Lung (tissue), 12 donors: ENCODE measurements around the gene FAM210A. TPM values are rescaled to one million over a fixed set of nuclear protein-coding genes. Genes with fewer than 3 reads are reported as not detected.

Source experiments
- ATAC-seq: fragments of 200-7000 bp; cut with Tn5 transposase; one replicate; pipeline ENCODE4 v1.9.1; 2020; ENCODE audit warnings: moderate number of reproducible peaks; ENCODE audit not compliant: insufficient read depth, low FRiP score
- DNase-seq, 3 donors: peaks; one replicate each; pipeline ENCODE4 v3.0.0-alpha.2; 2013 to 2017
- H3K27ac ChIP-seq, 2 donors: one replicate each; pipeline ENCODE4 v1.5.1; 2013; ENCODE audit warnings: mild to moderate bottlenecking in 2 of 2, moderate library complexity in 2 of 2, control low read depth in 1 of 2, inconsistent platforms in 1 of 2, low read depth in 1 of 2, low read length in 1 of 2
- H3K27me3 ChIP-seq, 3 donors: one replicate each; pipeline ENCODE4 v1.5.1; 2013; ENCODE audit warnings: low read length in 2 of 3; ENCODE audit not compliant: control insufficient read depth in 3 of 3, insufficient read depth in 3 of 3
- H3K36me3 ChIP-seq, 4 donors: one replicate each; pipeline ENCODE4 v1.5.1; 2013; ENCODE audit warnings: low read length in 4 of 4, mild to moderate bottlenecking in 1 of 4, moderate library complexity in 1 of 4; ENCODE audit not compliant: control insufficient read depth in 4 of 4, insufficient read depth in 4 of 4
- H3K4me1 ChIP-seq, 5 donors: one replicate each; pipeline ENCODE4 v1.5.1; 2013; ENCODE audit warnings: low read length in 5 of 5, mild to moderate bottlenecking in 2 of 5, moderate library complexity in 1 of 5; ENCODE audit not compliant: control insufficient read depth in 5 of 5, insufficient read depth in 5 of 5
- H3K4me3 ChIP-seq: one replicate; pipeline ENCODE4 v1.5.1; 2013; ENCODE audit warnings: mild to moderate bottlenecking, control low read depth, moderate library complexity
- H3K9ac ChIP-seq, 2 donors: one replicate each; pipeline ENCODE4 v1.5.1; 2013; ENCODE audit warnings: low read length in 2 of 2, control low read depth in 1 of 2; ENCODE audit not compliant: insufficient read depth in 1 of 2
- H3K9me3 ChIP-seq, 4 donors: one replicate each; pipeline ENCODE4 v1.5.1; 2013; ENCODE audit warnings: low read length in 3 of 4, mild to moderate bottlenecking in 1 of 4, moderate library complexity in 1 of 4; ENCODE audit not compliant: control insufficient read depth in 4 of 4, insufficient read depth in 3 of 4
- WGBS, 2 donors: extraction: QIAGEN DNeasy Blood & Tissue Kit; methylation state at CpG; one replicate each; pipeline ENCODE4 v1.1.7; 2013; 5-methylcytosine and 5-hydroxymethylcytosine counted together
- polyA plus RNA-seq, 2 donors: library from polyadenylated mRNA; stranded (reverse); fragments of 200-250 nt; gene quantifications; one replicate each; pipeline ENCODE4 v1.2.1, GENCODE V29; 2013
- total RNA-seq, 2 donors: library from RNA; depleted of rRNA in 1 of 2; stranded (reverse); fragments of >200 nt in 1 of 2; gene quantifications; one replicate each; pipeline ENCODE4 v1.2.1, GENCODE V29; 2014 to 2021
- TF ChIP-seq, protein P1 (sequence below): IDR thresholded peaks from 2 replicates; pipeline ENCODE4 v1.5.1; 2012; ENCODE audit warnings: mild to moderate bottlenecking; ENCODE audit errors: control extremely low read depth, extremely low read depth
- donor health status: control.
- donor health status: control.
- donor health status: Bipolar disorder and iron deficiency.
- donor health status: healthy.
- donor health status: DM: yes; HTN: yes; CAD: no.

FAM210A gene
- total and polyA plus RNA-seq, 4 donors: 4.2 to 20.2 (median 8.4) TPM

DNA sequence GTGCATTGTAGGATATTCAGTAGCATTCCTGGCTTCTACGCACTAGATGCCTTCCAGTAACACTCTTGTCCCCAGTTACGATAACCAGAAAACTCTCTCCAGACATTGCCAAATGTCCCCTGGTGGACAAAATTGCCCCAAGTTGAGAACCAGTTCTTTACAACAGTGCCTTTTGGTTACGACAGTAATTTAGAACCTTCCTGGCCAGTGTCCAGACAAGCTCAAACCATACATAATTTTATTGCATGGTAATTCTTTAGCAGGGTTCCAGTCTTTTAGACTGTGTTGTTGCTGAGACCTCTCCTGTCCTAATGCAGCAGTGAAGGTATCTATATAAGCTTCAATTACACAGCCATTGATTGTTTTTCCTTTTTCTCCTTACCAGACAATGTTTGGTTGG is 20.3 kb upstream of the FAM210A start:
- H3K4me1 ChIP-seq: peaks cover 0 to 8% (median 0%) of the 10 kb centered on the region in 5 donors
- peaks cover 17 to 31% (median 25%) of the 10 kb centered on the region in 4 donors for H3K36me3 ChIP-seq
- DNase-seq (no peak), ATAC-seq (no peak)
- no peak overlapping the region for H3K4me3 ChIP-seq
- H3K9ac ChIP-seq: no peak overlapping the region
- peaks cover 0 to 3% (median 0%) of the 10 kb centered on the region in 4 donors for H3K9me3 ChIP-seq
- H3K27ac ChIP-seq: no peak overlapping the region
- 96% methylated on average over 3 of the region's 3 CpGs for WGBS, 2 donors
- H3K27me3 ChIP-seq: no peaks in the 10 kb centered on the region
- TF ChIP-seq, protein P1, sequence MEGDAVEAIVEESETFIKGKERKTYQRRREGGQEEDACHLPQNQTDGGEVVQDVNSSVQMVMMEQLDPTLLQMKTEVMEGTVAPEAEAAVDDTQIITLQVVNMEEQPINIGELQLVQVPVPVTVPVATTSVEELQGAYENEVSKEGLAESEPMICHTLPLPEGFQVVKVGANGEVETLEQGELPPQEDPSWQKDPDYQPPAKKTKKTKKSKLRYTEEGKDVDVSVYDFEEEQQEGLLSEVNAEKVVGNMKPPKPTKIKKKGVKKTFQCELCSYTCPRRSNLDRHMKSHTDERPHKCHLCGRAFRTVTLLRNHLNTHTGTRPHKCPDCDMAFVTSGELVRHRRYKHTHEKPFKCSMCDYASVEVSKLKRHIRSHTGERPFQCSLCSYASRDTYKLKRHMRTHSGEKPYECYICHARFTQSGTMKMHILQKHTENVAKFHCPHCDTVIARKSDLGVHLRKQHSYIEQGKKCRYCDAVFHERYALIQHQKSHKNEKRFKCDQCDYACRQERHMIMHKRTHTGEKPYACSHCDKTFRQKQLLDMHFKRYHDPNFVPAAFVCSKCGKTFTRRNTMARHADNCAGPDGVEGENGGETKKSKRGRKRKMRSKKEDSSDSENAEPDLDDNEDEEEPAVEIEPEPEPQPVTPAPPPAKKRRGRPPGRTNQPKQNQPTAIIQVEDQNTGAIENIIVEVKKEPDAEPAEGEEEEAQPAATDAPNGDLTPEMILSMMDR: no peak

- no peaks in the 10 kb centered on the region for H3K27me3 ChIP-seq
- H3K4me3 ChIP-seq: no peak overlapping the region
- H3K9ac ChIP-seq: no peak overlapping the region
- H3K9me3 ChIP-seq: peaks cover 0 to 3% (median 0%) of the 10 kb centered on the region in 4 donors
- DNase-seq (peak in 2 of 3 donors; percentile 70 to 82), ATAC-seq (no peak)
- H3K36me3 ChIP-seq: peaks cover 20 to 31% (median 26%) of the 10 kb centered on the region in 4 donors
- no peak overlapping the region for H3K27ac ChIP-seq
- H3K4me1 ChIP-seq: peaks cover 0 to 8% (median 0%) of the 10 kb centered on the region in 5 donors
- TF ChIP-seq, protein P1: no peak
- 69 to 91% methylated on average over 3 of the region's 3 CpGs for WGBS, 2 donors
Measured at GRCh38 chr18:13745696-13746095, 19.3 kb upstream of the FAM210A start.

DNA sequence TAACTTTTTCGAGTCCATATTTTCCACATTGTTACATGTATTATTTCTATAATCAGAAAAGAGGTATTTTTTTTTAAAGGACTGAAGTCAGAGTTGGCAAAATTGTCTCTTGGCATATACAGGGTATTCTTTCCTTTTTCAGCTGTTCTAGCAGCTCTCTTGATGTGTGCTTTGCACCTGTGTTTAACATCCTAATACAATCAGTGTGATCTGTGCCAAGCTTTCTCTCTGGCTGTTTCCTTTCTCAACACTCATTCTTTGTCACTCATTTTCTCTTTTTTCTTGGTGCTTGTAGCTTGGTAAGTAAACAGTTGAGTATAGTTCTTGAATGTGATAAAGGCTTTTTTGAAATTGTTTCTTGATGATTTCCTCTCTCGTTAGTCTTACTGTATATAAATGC is 9.3 kb upstream of the FAM210A start:
- no peak for DNase-seq
- H3K27me3 ChIP-seq: no peaks in the 10 kb centered on the region
- WGBS, 2 donors: 92 to 96% methylated on average over 2 of the region's 2 CpGs
- H3K9me3 ChIP-seq: no peaks in the 10 kb centered on the region
- no peak overlapping the region for H3K4me3 ChIP-seq
- H3K9ac ChIP-seq: no peak overlapping the region
- peaks cover 12 to 38% (median 21%) of the 10 kb centered on the region in 4 donors for H3K36me3 ChIP-seq
- H3K27ac ChIP-seq: no peak overlapping the region
- TF ChIP-seq, protein P1: no peak
- no peaks in the 10 kb centered on the region for H3K4me1 ChIP-seq
- no peak for ATAC-seq

GRCh38 chr18:13730481-13730880 is 4.1 kb upstream of the FAM210A start:
- H3K4me1 ChIP-seq: peaks cover 0 to 10% (median 7%) of the 10 kb centered on the region in 5 donors

More at GRCh38 chr18:13730481-13730880, 4.1 kb upstream of the FAM210A start:
- peaks cover 4 to 15% (median 7%) of the 10 kb centered on the region in 4 donors for H3K36me3 ChIP-seq
- 70 to 71% methylated on average over 1 of the region's 1 CpG for WGBS, 2 donors
- no peaks in the 10 kb centered on the region for H3K27me3 ChIP-seq
- ATAC-seq (no peak), DNase-seq (no peak)
- no peaks in the 10 kb centered on the region for H3K9me3 ChIP-seq
- H3K4me3 ChIP-seq: no peak overlapping the region
- H3K27ac ChIP-seq: no peak overlapping the region
- TF ChIP-seq, protein P1: no peak
- H3K9ac ChIP-seq: no peak overlapping the region
